HepG2 (cell line): ENCODE results near the gene RECK.
A peak's percentile ranks its signal among the peaks of the same experiment; 100 is the strongest.

Experiments used
- ADNP ChIP-seq: sonication (generic); formaldehyde crosslinking; IDR thresholded peaks from 2 replicates; pipeline ENCODE4 v1.4.0; 2020; ENCODE audit warnings: missing genetic modification reagents
- EZH2 ChIP-seq: conservative IDR thresholded peaks from 2 replicates; pipeline ENCODE4 v1.6.1; 2012; ENCODE audit warnings: mild to moderate bottlenecking, low read depth, low read length, moderate library complexity
- HOXA7 ChIP-seq: sonication (generic); formaldehyde crosslinking; IDR thresholded peaks from 2 replicates; pipeline ENCODE4 v1.8.1; 2022; ENCODE audit warnings: mild to moderate bottlenecking, missing genetic modification reagents, moderate library complexity
- ZNF282 ChIP-seq: fragments of 450-650 bp; IDR thresholded peaks from 2 replicates; pipeline ENCODE4 v1.6.1; 2018; ENCODE audit not compliant: partially characterized antibody
- ZSCAN29 ChIP-seq: sonication (generic); formaldehyde crosslinking; conservative IDR thresholded peaks from 2 replicates; pipeline ENCODE4 v1.4.0; 2020; ENCODE audit warnings: mild to moderate bottlenecking, missing genetic modification reagents
- TF ChIP-seq, protein P1 (sequence below): sonication (generic); formaldehyde crosslinking; IDR thresholded peaks from 2 replicates; pipeline ENCODE4 v1.4.0; 2020; ENCODE audit warnings: missing genetic modification reagents, borderline replicate concordance
- TF ChIP-seq, protein P2 (sequence below): sonication (generic); formaldehyde crosslinking; IDR thresholded peaks from 2 replicates; pipeline ENCODE4 v1.5.0; 2020; ENCODE audit warnings: mild to moderate bottlenecking, missing genetic modification reagents, moderate library complexity

GRCh38 chr9:36150574-36151315 lies 114.0 kb downstream of the RECK start:
- TF ChIP-seq ADNP (no peak), ZNF282 (no peak), HOXA7 (CRISPR knock-in tag) (no peak), ZSCAN29 (no peak), EZH2 (no peak)
- TF ChIP-seq, protein P1, sequence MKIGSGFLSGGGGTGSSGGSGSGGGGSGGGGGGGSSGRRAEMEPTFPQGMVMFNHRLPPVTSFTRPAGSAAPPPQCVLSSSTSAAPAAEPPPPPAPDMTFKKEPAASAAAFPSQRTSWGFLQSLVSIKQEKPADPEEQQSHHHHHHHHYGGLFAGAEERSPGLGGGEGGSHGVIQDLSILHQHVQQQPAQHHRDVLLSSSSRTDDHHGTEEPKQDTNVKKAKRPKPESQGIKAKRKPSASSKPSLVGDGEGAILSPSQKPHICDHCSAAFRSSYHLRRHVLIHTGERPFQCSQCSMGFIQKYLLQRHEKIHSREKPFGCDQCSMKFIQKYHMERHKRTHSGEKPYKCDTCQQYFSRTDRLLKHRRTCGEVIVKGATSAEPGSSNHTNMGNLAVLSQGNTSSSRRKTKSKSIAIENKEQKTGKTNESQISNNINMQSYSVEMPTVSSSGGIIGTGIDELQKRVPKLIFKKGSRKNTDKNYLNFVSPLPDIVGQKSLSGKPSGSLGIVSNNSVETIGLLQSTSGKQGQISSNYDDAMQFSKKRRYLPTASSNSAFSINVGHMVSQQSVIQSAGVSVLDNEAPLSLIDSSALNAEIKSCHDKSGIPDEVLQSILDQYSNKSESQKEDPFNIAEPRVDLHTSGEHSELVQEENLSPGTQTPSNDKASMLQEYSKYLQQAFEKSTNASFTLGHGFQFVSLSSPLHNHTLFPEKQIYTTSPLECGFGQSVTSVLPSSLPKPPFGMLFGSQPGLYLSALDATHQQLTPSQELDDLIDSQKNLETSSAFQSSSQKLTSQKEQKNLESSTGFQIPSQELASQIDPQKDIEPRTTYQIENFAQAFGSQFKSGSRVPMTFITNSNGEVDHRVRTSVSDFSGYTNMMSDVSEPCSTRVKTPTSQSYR (CRISPR knock-in tag), result no peak
- TF ChIP-seq, protein P2, sequence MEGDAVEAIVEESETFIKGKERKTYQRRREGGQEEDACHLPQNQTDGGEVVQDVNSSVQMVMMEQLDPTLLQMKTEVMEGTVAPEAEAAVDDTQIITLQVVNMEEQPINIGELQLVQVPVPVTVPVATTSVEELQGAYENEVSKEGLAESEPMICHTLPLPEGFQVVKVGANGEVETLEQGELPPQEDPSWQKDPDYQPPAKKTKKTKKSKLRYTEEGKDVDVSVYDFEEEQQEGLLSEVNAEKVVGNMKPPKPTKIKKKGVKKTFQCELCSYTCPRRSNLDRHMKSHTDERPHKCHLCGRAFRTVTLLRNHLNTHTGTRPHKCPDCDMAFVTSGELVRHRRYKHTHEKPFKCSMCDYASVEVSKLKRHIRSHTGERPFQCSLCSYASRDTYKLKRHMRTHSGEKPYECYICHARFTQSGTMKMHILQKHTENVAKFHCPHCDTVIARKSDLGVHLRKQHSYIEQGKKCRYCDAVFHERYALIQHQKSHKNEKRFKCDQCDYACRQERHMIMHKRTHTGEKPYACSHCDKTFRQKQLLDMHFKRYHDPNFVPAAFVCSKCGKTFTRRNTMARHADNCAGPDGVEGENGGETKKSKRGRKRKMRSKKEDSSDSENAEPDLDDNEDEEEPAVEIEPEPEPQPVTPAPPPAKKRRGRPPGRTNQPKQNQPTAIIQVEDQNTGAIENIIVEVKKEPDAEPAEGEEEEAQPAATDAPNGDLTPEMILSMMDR (CRISPR knock-in tag), result 0 out of 2 replicates have a peak, but pooled peaks have one; percentile 17
